Measurements from ENCODE around the gene ISLR2.
"Not testable (repeated sequence)": the region's sequence is repeated elsewhere in the genome, so short reads cannot be mapped to it uniquely, and the experiment has no call there.

The ISLR2 gene

GRCh38 chr15:74159773-74160172 is 29.4 kb downstream of the ISLR2 start:
- H3K9me3 ChIP-seq (ENCODE audit: control insufficient read depth, insufficient read depth, low read length), result no peaks in the 10 kb centered on the region
- no peaks in the 10 kb centered on the region for H3K36me3 ChIP-seq (ENCODE audit: control insufficient read depth, insufficient read depth, low read length)
- H3K27ac ChIP-seq (ENCODE audit: low read depth, low read length), result no peak overlapping the region
- no peaks in the 10 kb centered on the region for H3K27me3 ChIP-seq (ENCODE audit: control insufficient read depth, insufficient read depth, low read length)
- H3K4me3 ChIP-seq (ENCODE audit: low read depth, low read length), result no peak overlapping the region
- no peaks in the 10 kb centered on the region for H3K4me1 ChIP-seq (ENCODE audit: control insufficient read depth, insufficient read depth, low read length)
- no peak overlapping the region for H3K9ac ChIP-seq (ENCODE audit: low read depth, low read length)

- not testable (repeated sequence) for H3K9me3 ChIP-seq (ENCODE audit: control insufficient read depth, insufficient read depth, low read length); H3K4me1 ChIP-seq (ENCODE audit: control insufficient read depth, insufficient read depth, low read length); H3K27ac ChIP-seq (ENCODE audit: low read depth, low read length); H3K9ac ChIP-seq (ENCODE audit: low read depth, low read length); H3K36me3 ChIP-seq (ENCODE audit: control insufficient read depth, insufficient read depth, low read length); H3K27me3 ChIP-seq (ENCODE audit: control insufficient read depth, insufficient read depth, low read length); H3K4me3 ChIP-seq (ENCODE audit: low read depth, low read length)
Observed at GRCh38 chr15:74160390-74160789, 30.0 kb downstream of the ISLR2 start.

- H3K36me3 ChIP-seq (ENCODE audit: control insufficient read depth, insufficient read depth, low read length); H3K9me3 ChIP-seq (ENCODE audit: control insufficient read depth, insufficient read depth, low read length); H3K27ac ChIP-seq (ENCODE audit: low read depth, low read length); H3K9ac ChIP-seq (ENCODE audit: low read depth, low read length); H3K4me3 ChIP-seq (ENCODE audit: low read depth, low read length); H3K27me3 ChIP-seq (ENCODE audit: control insufficient read depth, insufficient read depth, low read length); H3K4me1 ChIP-seq (ENCODE audit: control insufficient read depth, insufficient read depth, low read length): not testable (repeated sequence)
Observed at GRCh38 chr15:74162195-74162536, 31.8 kb downstream of the ISLR2 start.

- Histone ChIP-seq H3K9ac (ENCODE audit: low read depth, low read length) (no peak overlapping the region), H3K27ac (ENCODE audit: low read depth, low read length) (no peak overlapping the region), H3K4me3 (ENCODE audit: low read depth, low read length) (no peak overlapping the region), H3K4me1 (ENCODE audit: control insufficient read depth, insufficient read depth, low read length) (no peaks in the 10 kb centered on the region), H3K36me3 (ENCODE audit: control insufficient read depth, insufficient read depth, low read length) (no peaks in the 10 kb centered on the region), H3K9me3 (ENCODE audit: control insufficient read depth, insufficient read depth, low read length) (no peaks in the 10 kb centered on the region), H3K27me3 (ENCODE audit: control insufficient read depth, insufficient read depth, low read length) (no peaks in the 10 kb centered on the region)
Observed at GRCh38 chr15:74165461-74165860, 35.1 kb downstream of the ISLR2 start.

GRCh38 chr15:74167891-74168331 is 37.5 kb downstream of the ISLR2 start:
- no peak overlapping the region for H3K9ac ChIP-seq (ENCODE audit: low read depth, low read length)

GRCh38 chr15:74168711-74169126 is 38.3 kb downstream of the ISLR2 start:
- H3K27me3 ChIP-seq (ENCODE audit: control insufficient read depth, insufficient read depth, low read length), result no peaks in the 10 kb centered on the region
- no peaks in the 10 kb centered on the region for H3K36me3 ChIP-seq (ENCODE audit: control insufficient read depth, insufficient read depth, low read length)
- no peak overlapping the region for H3K27ac ChIP-seq (ENCODE audit: low read depth, low read length)
- peaks cover 12% of the 10 kb centered on the region for H3K4me1 ChIP-seq (ENCODE audit: control insufficient read depth, insufficient read depth, low read length)
- H3K4me3 ChIP-seq (ENCODE audit: low read depth, low read length), result no peak overlapping the region
- H3K9ac ChIP-seq (ENCODE audit: low read depth, low read length), result no peak overlapping the region
- H3K9me3 ChIP-seq (ENCODE audit: control insufficient read depth, insufficient read depth, low read length), result no peaks in the 10 kb centered on the region

More at GRCh38 chr15:74167891-74168331, 37.5 kb downstream of the ISLR2 start:
- Histone ChIP-seq H3K27me3 (ENCODE audit: control insufficient read depth, insufficient read depth, low read length) (no peaks in the 10 kb centered on the region), H3K4me3 (ENCODE audit: low read depth, low read length) (no peak overlapping the region), H3K27ac (ENCODE audit: low read depth, low read length) (no peak overlapping the region), H3K9me3 (ENCODE audit: control insufficient read depth, insufficient read depth, low read length) (no peaks in the 10 kb centered on the region), H3K4me1 (ENCODE audit: control insufficient read depth, insufficient read depth, low read length) (peaks cover 3% of the 10 kb centered on the region; the same call in 1 of the 2 replicates), H3K36me3 (ENCODE audit: control insufficient read depth, insufficient read depth, low read length) (no peaks in the 10 kb centered on the region)

- no peak overlapping the region for H3K9ac ChIP-seq (ENCODE audit: low read depth, low read length)
- no peaks in the 10 kb centered on the region for H3K36me3 ChIP-seq (ENCODE audit: control insufficient read depth, insufficient read depth, low read length)
- no peak overlapping the region for H3K4me3 ChIP-seq (ENCODE audit: low read depth, low read length)
- peaks cover 14% of the 10 kb centered on the region for H3K4me1 ChIP-seq (ENCODE audit: control insufficient read depth, insufficient read depth, low read length)
- no peak overlapping the region for H3K27ac ChIP-seq (ENCODE audit: low read depth, low read length)
- no peaks in the 10 kb centered on the region for H3K27me3 ChIP-seq (ENCODE audit: control insufficient read depth, insufficient read depth, low read length)
- H3K9me3 ChIP-seq (ENCODE audit: control insufficient read depth, insufficient read depth, low read length), result no peaks in the 10 kb centered on the region
Observed at GRCh38 chr15:74170071-74170844, 39.9 kb downstream of the ISLR2 start.

GRCh38 chr15:74170875-74171578 is 40.6 kb downstream of the ISLR2 start:
- H3K27me3 ChIP-seq (ENCODE audit: control insufficient read depth, insufficient read depth, low read length), result no peaks in the 10 kb centered on the region
- no peaks in the 10 kb centered on the region for H3K36me3 ChIP-seq (ENCODE audit: control insufficient read depth, insufficient read depth, low read length)
- no peak overlapping the region for H3K9ac ChIP-seq (ENCODE audit: low read depth, low read length)
- peaks cover 15% of the 10 kb centered on the region for H3K4me1 ChIP-seq (ENCODE audit: control insufficient read depth, insufficient read depth, low read length)
- H3K27ac ChIP-seq (ENCODE audit: low read depth, low read length), result no peak overlapping the region
- H3K9me3 ChIP-seq (ENCODE audit: control insufficient read depth, insufficient read depth, low read length), result no peaks in the 10 kb centered on the region
- no peak overlapping the region for H3K4me3 ChIP-seq (ENCODE audit: low read depth, low read length)

GRCh38 chr15:74171965-74172541 is 41.7 kb downstream of the ISLR2 start:
- Histone ChIP-seq H3K9ac (ENCODE audit: low read depth, low read length) (no peak overlapping the region), H3K9me3 (ENCODE audit: control insufficient read depth, insufficient read depth, low read length) (no peaks in the 10 kb centered on the region), H3K27ac (ENCODE audit: low read depth, low read length) (no peak overlapping the region), H3K36me3 (ENCODE audit: control insufficient read depth, insufficient read depth, low read length) (no peaks in the 10 kb centered on the region), H3K4me3 (ENCODE audit: low read depth, low read length) (no peak overlapping the region), H3K27me3 (ENCODE audit: control insufficient read depth, insufficient read depth, low read length) (no peaks in the 10 kb centered on the region), H3K4me1 (ENCODE audit: control insufficient read depth, insufficient read depth, low read length) (peaks cover 23% of the 10 kb centered on the region)

GRCh38 chr15:74172701-74173379 is 42.5 kb downstream of the ISLR2 start:
- Histone ChIP-seq H3K4me3 (ENCODE audit: low read depth, low read length) (no peak overlapping the region), H3K27ac (ENCODE audit: low read depth, low read length) (no peak overlapping the region), H3K9ac (ENCODE audit: low read depth, low read length) (no peak overlapping the region), H3K4me1 (ENCODE audit: control insufficient read depth, insufficient read depth, low read length) (peaks cover 23% of the 10 kb centered on the region), H3K9me3 (ENCODE audit: control insufficient read depth, insufficient read depth, low read length) (no peaks in the 10 kb centered on the region), H3K27me3 (ENCODE audit: control insufficient read depth, insufficient read depth, low read length) (no peaks in the 10 kb centered on the region), H3K36me3 (ENCODE audit: control insufficient read depth, insufficient read depth, low read length) (no peaks in the 10 kb centered on the region)
